Neural cell (in vitro differentiated cells): ENCODE results near the gene RBM20. TPM values are rescaled to one million over a fixed set of nuclear protein-coding genes. Genes with fewer than 3 reads are reported as not detected.

Experiments
- H2AFZ ChIP-seq: fragments of 200-600, 300-800 bp; sonication (generic), shearing (Covaris generic); 2 replicates; pipeline ENCODE4 v1.6.0; 2014; ENCODE audit warnings: low read depth, mild to moderate bottlenecking, antibody characterized with exemption, low read length, moderate library complexity
- H3F3A ChIP-seq: fragments of 200-600 bp; shearing (Covaris generic); 2 replicates; pipeline ENCODE4 v1.6.1; 2016; ENCODE audit warnings: mild to moderate bottlenecking, moderate library complexity, mixed read lengths, antibody characterized with exemption, low read length; ENCODE audit not compliant: insufficient read depth, poor library complexity, severe bottlenecking
- H3K27ac ChIP-seq: fragments of 200-600, 300-800 bp; sonication (generic), shearing (Covaris generic); 2 replicates; pipeline ENCODE4 v1.5.1; 2014; ENCODE audit warnings: mild to moderate bottlenecking, low read length, moderate library complexity
- H3K27me3 ChIP-seq: fragments of 300-800, 200-600 bp; sonication (generic), shearing (Covaris generic); 2 replicates; pipeline ENCODE4 v1.6.0; 2014; ENCODE audit warnings: mild to moderate bottlenecking, low read depth, low read length, moderate library complexity; ENCODE audit not compliant: insufficient read depth
- H3K36me3 ChIP-seq: fragments of 300-800, 200-600 bp; sonication (generic), shearing (Covaris generic); 2 replicates; pipeline ENCODE4 v1.5.1; 2014; ENCODE audit warnings: mild to moderate bottlenecking, antibody characterized with exemption, low read length, moderate library complexity; ENCODE audit not compliant: insufficient read depth
- H3K4me2 ChIP-seq: fragments of 300-800, 200-600 bp; sonication (generic), shearing (Covaris generic); 2 replicates; pipeline ENCODE4 v1.6.0; 2014; ENCODE audit warnings: mild to moderate bottlenecking, low read length
- H3K4me3 ChIP-seq: fragments of 300-800, 200-600 bp; sonication (generic), shearing (Covaris generic); 2 replicates; pipeline ENCODE4 v1.5.1; 2014; ENCODE audit warnings: mild to moderate bottlenecking, low read length, moderate library complexity
- H3K79me2 ChIP-seq: fragments of 200-600 bp; shearing (Covaris generic); replicated peaks from 2 replicates; pipeline ENCODE4 v1.6.0; 2014; ENCODE audit warnings: mild to moderate bottlenecking, low read length, moderate library complexity; ENCODE audit not compliant: insufficient read depth
- H3K9ac ChIP-seq: fragments of 300-800, 200-600 bp; sonication (generic), shearing (Covaris generic); 2 replicates; pipeline ENCODE4 v1.6.1; 2016; ENCODE audit warnings: mild to moderate bottlenecking, low read length, mixed read lengths
- H3K9me2 ChIP-seq: fragments of 200-600 bp; shearing (Covaris generic); 2 replicates; pipeline ENCODE4 v1.6.1; 2016; ENCODE audit warnings: mild to moderate bottlenecking, low read length, mixed read lengths; ENCODE audit not compliant: insufficient read depth
- H3K9me3 ChIP-seq: fragments of 200-600, 300-800 bp; sonication (generic), shearing (Covaris generic); 2 replicates; pipeline ENCODE4 v1.6.1; 2016; ENCODE audit warnings: mild to moderate bottlenecking, mixed run types, low read length, moderate library complexity, mixed read lengths
- H4K20me1 ChIP-seq: fragments of 200-600 bp; shearing (Covaris generic); 2 replicates; pipeline ENCODE4 v1.6.1; 2016; ENCODE audit warnings: mild to moderate bottlenecking, mixed run types; ENCODE audit not compliant: insufficient read depth
- EP300 ChIP-seq: fragments of 450-650 bp; conservative IDR thresholded peaks from 2 replicates; pipeline ENCODE4 v1.6.1; 2014; ENCODE audit warnings: antibody characterized with exemption, mild to moderate bottlenecking, moderate library complexity; ENCODE audit not compliant: poor library complexity, severe bottlenecking
- EZH2 ChIP-seq: fragments of 200-600, 300-800 bp; shearing (Covaris generic), sonication (generic); IDR thresholded peaks from 2 replicates; pipeline ENCODE4 v1.6.1; 2014; ENCODE audit warnings: antibody characterized with exemption, low read length, borderline replicate concordance, mild to moderate bottlenecking; ENCODE audit not compliant: insufficient read depth, poor library complexity, severe bottlenecking
- MXI1 ChIP-seq: fragments of 450-650 bp; conservative IDR thresholded peaks from 2 replicates; pipeline ENCODE4 v1.6.1; 2014; ENCODE audit warnings: antibody characterized with exemption, mild to moderate bottlenecking; ENCODE audit not compliant: poor library complexity, severe bottlenecking
- POLR2AphosphoS5 ChIP-seq: IDR thresholded peaks from 2 replicates; pipeline ENCODE4 v1.6.1; 2012
- RAD21 ChIP-seq: fragments of 450-650 bp; conservative IDR thresholded peaks from 2 replicates; pipeline ENCODE4 v1.6.1; 2014; ENCODE audit warnings: antibody characterized with exemption, mild to moderate bottlenecking, moderate library complexity
- SMC3 ChIP-seq: fragments of 450-650 bp; conservative IDR thresholded peaks from 2 replicates; pipeline ENCODE4 v1.6.1; 2014; ENCODE audit warnings: antibody characterized with exemption, mild to moderate bottlenecking, moderate library complexity; ENCODE audit not compliant: poor library complexity
- TAF1 ChIP-seq: IDR thresholded peaks from 2 replicates; pipeline ENCODE4 v1.6.1; 2012; ENCODE audit warnings: low read depth
- polyA plus RNA-seq: library from polyadenylated mRNA; depleted of rRNA; stranded (reverse); fragments of >200 nt; gene quantifications from 2 replicates; pipeline ENCODE4 v1.2.3, GENCODE V29; 2014
- TF ChIP-seq, protein P1 (sequence below): IDR thresholded peaks from 2 replicates; pipeline ENCODE4 v1.6.1; 2012; ENCODE audit warnings: borderline replicate concordance
- TF ChIP-seq, protein P2 (sequence below): fragments of 450-650 bp; IDR thresholded peaks from 2 replicates; pipeline ENCODE4 v1.5.1; 2014; ENCODE audit warnings: antibody characterized with exemption, mild to moderate bottlenecking, moderate library complexity; ENCODE audit not compliant: poor library complexity, severe bottlenecking

Gene RBM20
- polyA plus RNA-seq, 1 donor from 2014 or later: 0.07 TPM

DNA sequence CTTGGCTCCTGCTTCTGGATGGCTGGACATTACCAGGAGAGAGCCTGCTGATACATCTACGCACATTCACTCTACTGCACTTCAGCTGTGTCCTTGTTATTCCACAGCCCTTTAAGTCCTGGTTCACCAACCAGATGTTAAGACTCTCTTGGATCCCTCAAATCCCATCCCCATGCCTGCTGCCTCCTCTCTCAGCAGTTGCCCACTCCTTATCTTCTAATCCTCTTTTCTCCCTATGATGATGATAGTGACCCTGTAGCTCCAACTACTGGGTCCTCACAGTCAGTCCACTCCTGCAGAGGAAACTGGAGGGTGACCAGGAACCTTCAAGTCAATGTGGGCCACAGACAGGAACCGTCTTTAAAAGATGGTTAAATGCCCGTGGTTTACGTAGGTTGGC, 131.3 kb downstream of the RBM20 start:
- TF ChIP-seq TAF1: no peak
- TF ChIP-seq, protein P1, sequence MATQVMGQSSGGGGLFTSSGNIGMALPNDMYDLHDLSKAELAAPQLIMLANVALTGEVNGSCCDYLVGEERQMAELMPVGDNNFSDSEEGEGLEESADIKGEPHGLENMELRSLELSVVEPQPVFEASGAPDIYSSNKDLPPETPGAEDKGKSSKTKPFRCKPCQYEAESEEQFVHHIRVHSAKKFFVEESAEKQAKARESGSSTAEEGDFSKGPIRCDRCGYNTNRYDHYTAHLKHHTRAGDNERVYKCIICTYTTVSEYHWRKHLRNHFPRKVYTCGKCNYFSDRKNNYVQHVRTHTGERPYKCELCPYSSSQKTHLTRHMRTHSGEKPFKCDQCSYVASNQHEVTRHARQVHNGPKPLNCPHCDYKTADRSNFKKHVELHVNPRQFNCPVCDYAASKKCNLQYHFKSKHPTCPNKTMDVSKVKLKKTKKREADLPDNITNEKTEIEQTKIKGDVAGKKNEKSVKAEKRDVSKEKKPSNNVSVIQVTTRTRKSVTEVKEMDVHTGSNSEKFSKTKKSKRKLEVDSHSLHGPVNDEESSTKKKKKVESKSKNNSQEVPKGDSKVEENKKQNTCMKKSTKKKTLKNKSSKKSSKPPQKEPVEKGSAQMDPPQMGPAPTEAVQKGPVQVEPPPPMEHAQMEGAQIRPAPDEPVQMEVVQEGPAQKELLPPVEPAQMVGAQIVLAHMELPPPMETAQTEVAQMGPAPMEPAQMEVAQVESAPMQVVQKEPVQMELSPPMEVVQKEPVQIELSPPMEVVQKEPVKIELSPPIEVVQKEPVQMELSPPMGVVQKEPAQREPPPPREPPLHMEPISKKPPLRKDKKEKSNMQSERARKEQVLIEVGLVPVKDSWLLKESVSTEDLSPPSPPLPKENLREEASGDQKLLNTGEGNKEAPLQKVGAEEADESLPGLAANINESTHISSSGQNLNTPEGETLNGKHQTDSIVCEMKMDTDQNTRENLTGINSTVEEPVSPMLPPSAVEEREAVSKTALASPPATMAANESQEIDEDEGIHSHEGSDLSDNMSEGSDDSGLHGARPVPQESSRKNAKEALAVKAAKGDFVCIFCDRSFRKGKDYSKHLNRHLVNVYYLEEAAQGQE: no peak
- TF ChIP-seq RAD21: no peak
- TF ChIP-seq MXI1: no peak
- TF ChIP-seq, protein P2, sequence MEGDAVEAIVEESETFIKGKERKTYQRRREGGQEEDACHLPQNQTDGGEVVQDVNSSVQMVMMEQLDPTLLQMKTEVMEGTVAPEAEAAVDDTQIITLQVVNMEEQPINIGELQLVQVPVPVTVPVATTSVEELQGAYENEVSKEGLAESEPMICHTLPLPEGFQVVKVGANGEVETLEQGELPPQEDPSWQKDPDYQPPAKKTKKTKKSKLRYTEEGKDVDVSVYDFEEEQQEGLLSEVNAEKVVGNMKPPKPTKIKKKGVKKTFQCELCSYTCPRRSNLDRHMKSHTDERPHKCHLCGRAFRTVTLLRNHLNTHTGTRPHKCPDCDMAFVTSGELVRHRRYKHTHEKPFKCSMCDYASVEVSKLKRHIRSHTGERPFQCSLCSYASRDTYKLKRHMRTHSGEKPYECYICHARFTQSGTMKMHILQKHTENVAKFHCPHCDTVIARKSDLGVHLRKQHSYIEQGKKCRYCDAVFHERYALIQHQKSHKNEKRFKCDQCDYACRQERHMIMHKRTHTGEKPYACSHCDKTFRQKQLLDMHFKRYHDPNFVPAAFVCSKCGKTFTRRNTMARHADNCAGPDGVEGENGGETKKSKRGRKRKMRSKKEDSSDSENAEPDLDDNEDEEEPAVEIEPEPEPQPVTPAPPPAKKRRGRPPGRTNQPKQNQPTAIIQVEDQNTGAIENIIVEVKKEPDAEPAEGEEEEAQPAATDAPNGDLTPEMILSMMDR: no peak
- TF ChIP-seq POLR2AphosphoS5: no peak
- no peak for TF ChIP-seq SMC3
- no peak for TF ChIP-seq EZH2
- no peak for TF ChIP-seq EP300
- Histone ChIP-seq H3K9me2 (no peaks in the 10 kb centered on the region), H3K4me2 (no peak overlapping the region), H2AFZ (no peak overlapping the region), H3K36me3 (no peaks in the 10 kb centered on the region), H4K20me1 (no peaks in the 10 kb centered on the region), H3K4me3 (no peak overlapping the region), H3K79me2 (no peaks in the 10 kb centered on the region), H3K27ac (no peak overlapping the region), H3K9ac (no peak overlapping the region), H3K9me3 (no peaks in the 10 kb centered on the region), H3K27me3 (no peaks in the 10 kb centered on the region), H3F3A (no peaks in the 10 kb centered on the region)

DNA sequence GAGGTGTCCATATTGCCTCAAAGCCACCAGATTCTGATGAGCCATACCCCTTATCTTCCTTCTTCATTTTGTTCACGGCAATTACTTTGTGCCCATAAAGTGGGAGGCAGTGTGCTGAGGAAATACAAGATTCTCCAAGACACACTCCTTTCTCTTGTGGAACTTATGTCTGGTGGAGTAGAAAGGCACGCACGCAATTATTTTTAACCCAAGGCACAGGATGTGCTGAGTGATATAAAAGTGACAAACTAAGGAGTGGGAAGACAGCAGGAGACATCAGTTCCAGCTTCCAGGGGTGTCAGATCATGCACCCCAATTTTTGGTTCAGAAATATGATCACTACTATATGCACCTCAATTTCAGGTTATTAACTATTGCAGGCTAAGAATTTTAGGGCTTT, 132.9 kb downstream of the RBM20 start:
- H3K4me3 ChIP-seq: no peak overlapping the region
- no peaks in the 10 kb centered on the region for H3K9me2 ChIP-seq
- TF ChIP-seq MXI1: no peak
- no peak for TF ChIP-seq POLR2AphosphoS5
- TF ChIP-seq EZH2: no peak
- no peak for TF ChIP-seq SMC3
- no peak for TF ChIP-seq RAD21
- TF ChIP-seq TAF1: no peak
- no peak for TF ChIP-seq EP300
- TF ChIP-seq, protein P1: no peak
- TF ChIP-seq, protein P2: no peak
- no peaks in the 10 kb centered on the region for H3K79me2 ChIP-seq
- H2AFZ ChIP-seq: no peak overlapping the region
- H3K27ac ChIP-seq: no peak overlapping the region
- no peaks in the 10 kb centered on the region for H3K9me3 ChIP-seq
- H4K20me1 ChIP-seq: no peaks in the 10 kb centered on the region
- no peaks in the 10 kb centered on the region for H3K27me3 ChIP-seq
- H3K9ac ChIP-seq: no peak overlapping the region
- no peaks in the 10 kb centered on the region for H3F3A ChIP-seq
- no peaks in the 10 kb centered on the region for H3K36me3 ChIP-seq
- no peak overlapping the region for H3K4me2 ChIP-seq
